ENCODE results near the gene KIF26A. TPM values are rescaled to one million over a fixed set of nuclear protein-coding genes. Genes with fewer than 3 reads are reported as not detected.

KIF26A gene
- total and polyA plus RNA-seq, 8 donors = 0.65 to 21.7 (median 1.5) TPM

GRCh38 chr14:104161602-104162367 is 23.4 kb downstream of the KIF26A start:
- H3K36me3 ChIP-seq = no peaks in the 10 kb centered on the region
- no peaks in the 10 kb centered on the region for H3K9me3 ChIP-seq
- no peak for DNase-seq
- H3K4me1 ChIP-seq = peaks cover 0 to 14% (median 2%) of the 10 kb centered on the region in 4 donors
- H3K27me3 ChIP-seq = peaks cover 0 to 4% (median 0%) of the 10 kb centered on the region in 3 donors
- 82 to 93% (median 92%) methylated on average over 22 to 23 of the region's 23 CpGs for WGBS, 5 donors
- TF ChIP-seq POLR2AphosphoS5 (IDR thresholded peaks at IDR 0.05) (no peak), POLR2A (IDR thresholded peaks at IDR 0.05) (no peak), EP300 (IDR thresholded peaks at IDR 0.05) (no peak)
- TF ChIP-seq, protein P1, sequence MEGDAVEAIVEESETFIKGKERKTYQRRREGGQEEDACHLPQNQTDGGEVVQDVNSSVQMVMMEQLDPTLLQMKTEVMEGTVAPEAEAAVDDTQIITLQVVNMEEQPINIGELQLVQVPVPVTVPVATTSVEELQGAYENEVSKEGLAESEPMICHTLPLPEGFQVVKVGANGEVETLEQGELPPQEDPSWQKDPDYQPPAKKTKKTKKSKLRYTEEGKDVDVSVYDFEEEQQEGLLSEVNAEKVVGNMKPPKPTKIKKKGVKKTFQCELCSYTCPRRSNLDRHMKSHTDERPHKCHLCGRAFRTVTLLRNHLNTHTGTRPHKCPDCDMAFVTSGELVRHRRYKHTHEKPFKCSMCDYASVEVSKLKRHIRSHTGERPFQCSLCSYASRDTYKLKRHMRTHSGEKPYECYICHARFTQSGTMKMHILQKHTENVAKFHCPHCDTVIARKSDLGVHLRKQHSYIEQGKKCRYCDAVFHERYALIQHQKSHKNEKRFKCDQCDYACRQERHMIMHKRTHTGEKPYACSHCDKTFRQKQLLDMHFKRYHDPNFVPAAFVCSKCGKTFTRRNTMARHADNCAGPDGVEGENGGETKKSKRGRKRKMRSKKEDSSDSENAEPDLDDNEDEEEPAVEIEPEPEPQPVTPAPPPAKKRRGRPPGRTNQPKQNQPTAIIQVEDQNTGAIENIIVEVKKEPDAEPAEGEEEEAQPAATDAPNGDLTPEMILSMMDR (IDR thresholded peaks at IDR 0.05) = no peak
- no peak overlapping the region for H3K4me3 ChIP-seq
- no peak overlapping the region for H3K27ac ChIP-seq
- intact Hi-C loops (cut with DNase I; ENCODE audit: low total_unique reads) = no loop called here

- Histone ChIP-seq H3K27me3 (peaks cover 0 to 4% (median 0%) of the 10 kb centered on the region in 3 donors), H3K36me3 (no peaks in the 10 kb centered on the region), H3K4me3 (no peak overlapping the region), H3K9me3 (no peaks in the 10 kb centered on the region), H3K4me1 (peaks cover 0 to 14% (median 2%) of the 10 kb centered on the region in 4 donors), H3K27ac (no peak overlapping the region)
- intact Hi-C loops (cut with DNase I; ENCODE audit: low total_unique reads) = no loop called here
- TF ChIP-seq POLR2A (IDR thresholded peaks at IDR 0.05) (no peak), POLR2AphosphoS5 (IDR thresholded peaks at IDR 0.05) (no peak), EP300 (IDR thresholded peaks at IDR 0.05) (no peak)
- TF ChIP-seq, protein P1 (IDR thresholded peaks at IDR 0.05) = no peak
- DNase-seq = no peak
- 70 to 100% (median 74%) methylated on average over 2 to 9 of the region's 9 CpGs for WGBS, 5 donors
Measured at GRCh38 chr14:104162495-104162894, 24.1 kb downstream of the KIF26A start.

GRCh38 chr14:104163541-104163940 is 25.2 kb downstream of the KIF26A start:
- Histone ChIP-seq H3K4me3 (no peak overlapping the region), H3K36me3 (no peaks in the 10 kb centered on the region), H3K9me3 (no peaks in the 10 kb centered on the region), H3K4me1 (peaks cover 0 to 9% (median 2%) of the 10 kb centered on the region in 4 donors), H3K27me3 (peaks cover 0 to 4% (median 0%) of the 10 kb centered on the region in 3 donors), H3K27ac (no peak overlapping the region)
- TF ChIP-seq POLR2A (IDR thresholded peaks at IDR 0.05) (no peak), EP300 (IDR thresholded peaks at IDR 0.05) (no peak), POLR2AphosphoS5 (IDR thresholded peaks at IDR 0.05) (no peak)
- TF ChIP-seq, protein P1 (IDR thresholded peaks at IDR 0.05) = no peak
- intact Hi-C loops (cut with DNase I; ENCODE audit: low total_unique reads) = no loop called here
- DNase-seq = no peak
- WGBS, 5 donors = 78 to 94% (median 82%) methylated on average over 9 to 21 of the region's 21 CpGs

DNA sequence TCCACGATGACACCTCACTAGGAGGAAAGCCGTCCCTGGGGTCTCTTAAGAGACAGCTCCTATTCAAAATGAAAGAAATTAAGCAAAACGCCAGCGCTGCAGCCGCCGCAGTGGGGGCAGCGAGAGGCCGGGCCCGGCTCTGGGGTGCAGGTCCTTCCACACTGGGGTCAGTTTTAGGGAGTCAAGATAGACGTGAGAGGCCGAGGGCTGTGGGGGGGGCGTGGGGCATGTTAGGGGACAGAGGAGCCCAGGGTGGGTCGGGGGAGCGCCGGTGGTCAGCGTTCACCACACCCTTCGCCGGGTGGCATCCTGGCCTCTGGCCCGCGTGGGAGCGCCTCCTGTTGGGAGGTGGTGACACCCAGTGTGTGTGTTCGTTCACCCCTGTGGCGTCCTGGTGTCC is 25.7 kb downstream of the KIF26A start:
- WGBS, 5 donors = 75 to 84% (median 82%) methylated on average over 11 to 23 of the region's 23 CpGs
- Histone ChIP-seq H3K4me1 (peaks cover 0 to 4% (median 2%) of the 10 kb centered on the region in 4 donors), H3K9me3 (no peaks in the 10 kb centered on the region), H3K36me3 (no peaks in the 10 kb centered on the region), H3K27ac (no peak overlapping the region), H3K4me3 (no peak overlapping the region), H3K27me3 (peaks cover 0 to 4% (median 0%) of the 10 kb centered on the region in 3 donors)
- intact Hi-C loops (cut with DNase I; ENCODE audit: low total_unique reads) = no loop called here
- DNase-seq = no peak
- TF ChIP-seq POLR2AphosphoS5 (IDR thresholded peaks at IDR 0.05) (no peak), EP300 (IDR thresholded peaks at IDR 0.05) (no peak), POLR2A (IDR thresholded peaks at IDR 0.05) (no peak)
- TF ChIP-seq, protein P1 (IDR thresholded peaks at IDR 0.05) = no peak

All from stomach (tissue), 9 donors.